H9 (cell line): ENCODE data around the gene TRIM36. TPM values are rescaled to one million over a fixed set of nuclear protein-coding genes. Genes with fewer than 3 reads are reported as not detected.

ENCODE experiments used
- DNase-seq: peaks from one replicate; pipeline ENCODE4 v3.0.0-alpha.2; 2017
- H2AFZ ChIP-seq: one replicate; pipeline ENCODE4 v1.6.1; 2013; ENCODE audit warnings: mild to moderate bottlenecking, low read length, control low read depth, moderate library complexity
- H2AK5ac ChIP-seq: 2 replicates; pipeline ENCODE4 v1.6.1; 2013; ENCODE audit warnings: low read length, control low read depth, mixed read lengths; ENCODE audit not compliant: insufficient read length
- H2BK120ac ChIP-seq: one replicate; pipeline ENCODE4 v1.6.1; 2013; ENCODE audit warnings: low read depth, mild to moderate bottlenecking, low read length, control low read depth, inconsistent platforms; ENCODE audit not compliant: poor library complexity, severe bottlenecking
- H2BK12ac ChIP-seq: 2 replicates; pipeline ENCODE4 v1.6.1; 2013; ENCODE audit warnings: low read length, control low read depth, mixed read lengths, low read depth; ENCODE audit not compliant: insufficient read length
- H2BK15ac ChIP-seq: 2 replicates; pipeline ENCODE4 v1.6.1; 2013; ENCODE audit warnings: low read depth, low read length, control low read depth
- H2BK20ac ChIP-seq: one replicate; pipeline ENCODE4 v1.6.1; 2013; ENCODE audit warnings: low read depth, mild to moderate bottlenecking, low read length, control low read depth, inconsistent platforms; ENCODE audit not compliant: poor library complexity, severe bottlenecking
- H2BK5ac ChIP-seq: 2 replicates; pipeline ENCODE4 v1.6.1; 2013; ENCODE audit warnings: low read length, control low read depth, mixed read lengths; ENCODE audit not compliant: insufficient read length
- H3K14ac ChIP-seq: 2 replicates; pipeline ENCODE4 v1.6.1; 2013; ENCODE audit warnings: low read length, control low read depth; ENCODE audit not compliant: insufficient read depth
- H3K18ac ChIP-seq: 2 replicates; pipeline ENCODE4 v1.6.1; 2013; ENCODE audit warnings: low read depth, mild to moderate bottlenecking, mixed read lengths, low read length, control low read depth; ENCODE audit not compliant: insufficient read length
- H3K23ac ChIP-seq: 2 replicates; pipeline ENCODE4 v1.6.1; 2013; ENCODE audit warnings: low read length, control low read depth, mixed read lengths, low read depth; ENCODE audit not compliant: insufficient read length
- H3K23me2 ChIP-seq: 2 replicates; pipeline ENCODE4 v1.6.1; 2013; ENCODE audit warnings: low read depth, mild to moderate bottlenecking, mixed read lengths, low read length, control low read depth; ENCODE audit not compliant: insufficient read length, poor library complexity, severe bottlenecking
- H3K27ac ChIP-seq: 2 replicates; pipeline ENCODE4 v1.5.1; 2013; ENCODE audit warnings: low read length, control low read depth, mixed read lengths, low read depth; ENCODE audit not compliant: insufficient read length
- H3K27me3 ChIP-seq: 2 replicates; pipeline ENCODE4 v1.6.1; 2013; ENCODE audit warnings: low read length, control low read depth, inconsistent platforms; ENCODE audit not compliant: insufficient read depth
- H3K4ac ChIP-seq: 2 replicates; pipeline ENCODE4 v1.6.1; 2013; ENCODE audit warnings: low read depth, mild to moderate bottlenecking, control low read depth, inconsistent platforms, low read length, moderate library complexity
- H3K4me1 ChIP-seq: 2 replicates; pipeline ENCODE4 v1.6.1; 2013; ENCODE audit warnings: low read length, control low read depth, inconsistent platforms; ENCODE audit not compliant: insufficient read depth
- H3K4me2 ChIP-seq: 2 replicates; pipeline ENCODE4 v1.6.1; 2013; ENCODE audit warnings: low read length, control low read depth, mixed read lengths; ENCODE audit not compliant: insufficient read length, insufficient read depth
- H3K56ac ChIP-seq: 2 replicates; pipeline ENCODE4 v1.6.1; 2013; ENCODE audit warnings: low read depth, mild to moderate bottlenecking, mixed read lengths, low read length, control low read depth; ENCODE audit not compliant: insufficient read length
- H3K79me1 ChIP-seq: 2 replicates; pipeline ENCODE4 v1.6.1; 2013; ENCODE audit warnings: low read depth, mild to moderate bottlenecking, moderate library complexity, low read length, control low read depth, inconsistent platforms; ENCODE audit not compliant: insufficient read depth, poor library complexity, severe bottlenecking
- H3K79me2 ChIP-seq: 2 replicates; pipeline ENCODE4 v1.6.1; 2013; ENCODE audit warnings: low read length, control low read depth, inconsistent platforms; ENCODE audit not compliant: insufficient read depth
- H3K9ac ChIP-seq: 2 replicates; pipeline ENCODE4 v1.6.1; 2013; ENCODE audit warnings: low read length, control low read depth, mixed read lengths; ENCODE audit not compliant: insufficient read length; ENCODE audit errors: extremely low read depth
- H3K9me3 ChIP-seq: one replicate; pipeline ENCODE4 v1.6.1; 2013; ENCODE audit warnings: low read depth, low read length, inconsistent platforms; ENCODE audit not compliant: control insufficient read depth
- H3T11ph ChIP-seq: one replicate; pipeline ENCODE4 v1.6.1; 2013; ENCODE audit warnings: mild to moderate bottlenecking, low read length, control low read depth, inconsistent platforms
- H4K20me1 ChIP-seq: one replicate; pipeline ENCODE4 v1.6.1; 2013; ENCODE audit not compliant: control insufficient read depth, insufficient read length, insufficient read depth
- H4K5ac ChIP-seq: 2 replicates; pipeline ENCODE4 v1.6.1; 2013; ENCODE audit warnings: low read depth, mild to moderate bottlenecking, mixed read lengths, low read length, control low read depth; ENCODE audit not compliant: insufficient read length
- H4K8ac ChIP-seq: replicated peaks from 2 replicates; pipeline ENCODE4 v1.6.1; 2013; ENCODE audit warnings: low read length, control low read depth, mixed read lengths, low read depth; ENCODE audit not compliant: insufficient read length
- H4K91ac ChIP-seq: 2 replicates; pipeline ENCODE4 v1.6.1; 2013; ENCODE audit warnings: low read depth, mild to moderate bottlenecking, moderate library complexity, mixed read lengths, low read length, control low read depth; ENCODE audit not compliant: insufficient read length
- H3K27ac Mint-ChIP-seq, 3 experiments: 2 replicates in 2 of 3; 3 replicates in 1 of 3; pipeline ENCODE4 v1.8.0; 2020 to 2021; ENCODE audit warnings: mixed read lengths in 3 of 3, mild to moderate bottlenecking in 1 of 3, moderate library complexity in 1 of 3
- H3K27me3 Mint-ChIP-seq: 2 replicates; pipeline ENCODE4 v1.8.0; 2021; ENCODE audit warnings: low read depth, mild to moderate bottlenecking, moderate library complexity, mixed read lengths
- H3K36me3 Mint-ChIP-seq, 3 experiments: 2 replicates in 2 of 3; 3 replicates in 1 of 3; pipeline ENCODE4 v1.8.0; 2020 to 2021; ENCODE audit warnings: low read depth in 3 of 3, mixed read lengths in 3 of 3; ENCODE audit not compliant: insufficient read depth in 1 of 3
- H3K4me1 Mint-ChIP-seq, 2 experiments: 2 replicates each; pipeline ENCODE4 v1.8.0; 2020; ENCODE audit warnings: mixed read lengths in 2 of 2
- H3K4me3 Mint-ChIP-seq, 2 experiments: 2 replicates in 1 of 2; 3 replicates in 1 of 2; pipeline ENCODE4 v1.8.0; 2020 to 2021; ENCODE audit warnings: mild to moderate bottlenecking in 2 of 2, mixed read lengths in 2 of 2, moderate library complexity in 1 of 2
- H3K9me3 Mint-ChIP-seq, 2 experiments: 2 replicates in 1 of 2; 3 replicates in 1 of 2; pipeline ENCODE4 v1.8.0; 2020; ENCODE audit warnings: mild to moderate bottlenecking in 2 of 2, mixed read lengths in 2 of 2, moderate library complexity in 1 of 2
- total RNA-seq: library from RNA; stranded (reverse); gene quantifications from 2 replicates; pipeline ENCODE4 v1.2.1, GENCODE V29; 2021
- TF ChIP-seq, protein P1 (sequence below): fragments of 200-600 bp; sonication (generic); conservative IDR thresholded peaks from 3 replicates; pipeline ENCODE4 v1.8.0; 2021; ENCODE audit warnings: antibody characterized with exemption, mild to moderate bottlenecking

The TRIM36 gene
- total RNA-seq, 1 experiment from 2014 or later = 14.6 TPM

- H3K14ac ChIP-seq = no peak overlapping the region
- no peaks in the 10 kb centered on the region for H3K79me2 ChIP-seq
- Mint-ChIP-seq H3K27ac (no peak overlapping the region), H3K36me3 (no peaks in the 10 kb centered on the region), H3K4me3 (no peak overlapping the region), H3K27me3 (peaks cover 69% of the 10 kb centered on the region), H3K9me3 (no peaks in the 10 kb centered on the region), H3K4me1 (peaks cover 0 to 12% of the 10 kb centered on the region in 2 experiments; a peak in 1 of 4 replicates)
- no peak overlapping the region for H4K5ac ChIP-seq
- no peaks in the 10 kb centered on the region for H3K79me1 ChIP-seq
- H3K4me1 ChIP-seq = no peaks in the 10 kb centered on the region
- no peak overlapping the region for H2BK5ac ChIP-seq
- no peak overlapping the region for H2BK12ac ChIP-seq
- H3K4ac ChIP-seq = no peak overlapping the region
- peaks cover 13% of the 10 kb centered on the region for H3K23me2 ChIP-seq
- peaks cover 36% of the 10 kb centered on the region; the same call in 1 of the 2 replicates for H3K27me3 ChIP-seq
- H2AFZ ChIP-seq = no peak overlapping the region
- DNase-seq = no peak
- no peak overlapping the region for H3K56ac ChIP-seq
- no peak overlapping the region for H4K91ac ChIP-seq
- H3K9me3 ChIP-seq = no peaks in the 10 kb centered on the region
- H3K27ac ChIP-seq = no peak overlapping the region
- TF ChIP-seq, protein P1, sequence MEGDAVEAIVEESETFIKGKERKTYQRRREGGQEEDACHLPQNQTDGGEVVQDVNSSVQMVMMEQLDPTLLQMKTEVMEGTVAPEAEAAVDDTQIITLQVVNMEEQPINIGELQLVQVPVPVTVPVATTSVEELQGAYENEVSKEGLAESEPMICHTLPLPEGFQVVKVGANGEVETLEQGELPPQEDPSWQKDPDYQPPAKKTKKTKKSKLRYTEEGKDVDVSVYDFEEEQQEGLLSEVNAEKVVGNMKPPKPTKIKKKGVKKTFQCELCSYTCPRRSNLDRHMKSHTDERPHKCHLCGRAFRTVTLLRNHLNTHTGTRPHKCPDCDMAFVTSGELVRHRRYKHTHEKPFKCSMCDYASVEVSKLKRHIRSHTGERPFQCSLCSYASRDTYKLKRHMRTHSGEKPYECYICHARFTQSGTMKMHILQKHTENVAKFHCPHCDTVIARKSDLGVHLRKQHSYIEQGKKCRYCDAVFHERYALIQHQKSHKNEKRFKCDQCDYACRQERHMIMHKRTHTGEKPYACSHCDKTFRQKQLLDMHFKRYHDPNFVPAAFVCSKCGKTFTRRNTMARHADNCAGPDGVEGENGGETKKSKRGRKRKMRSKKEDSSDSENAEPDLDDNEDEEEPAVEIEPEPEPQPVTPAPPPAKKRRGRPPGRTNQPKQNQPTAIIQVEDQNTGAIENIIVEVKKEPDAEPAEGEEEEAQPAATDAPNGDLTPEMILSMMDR = no peak
- no peak overlapping the region for H2AK5ac ChIP-seq
- H4K20me1 ChIP-seq = no peaks in the 10 kb centered on the region
- H3K23ac ChIP-seq = no peak overlapping the region
- H4K8ac ChIP-seq = no peak overlapping the region
- H3K4me2 ChIP-seq = no peak overlapping the region
- no peak overlapping the region for H2BK15ac ChIP-seq
- H2BK20ac ChIP-seq = no peak overlapping the region
- H3T11ph ChIP-seq = no peak overlapping the region
- no peak overlapping the region for H3K18ac ChIP-seq
- H3K9ac ChIP-seq = no peak overlapping the region
- H2BK120ac ChIP-seq = no peak overlapping the region
These were observed 12.0 kb upstream of the TRIM36 start for GRCh38 chr5:115181757-115182156.
